Activated CD4-positive, alpha-beta T cell treated with anti-CD3 and anti-CD28 coated beads for 48 hours (primary cell): ENCODE data around the gene JAKMIP3.

Experiments
- DNase-seq: peaks from one replicate; pipeline ENCODE4 v3.0.0-alpha.2; 2020

The JAKMIP3 gene

GRCh38 chr10:132065491-132066105 lies at the start of gene JAKMIP3:
Gene JAKMIP3, plus strand, starts transcription at chr10:132065946. Its CDS starts 38,863 bp downstream, at chr10:132104809.
- DNase-seq, result no peak

DNA sequence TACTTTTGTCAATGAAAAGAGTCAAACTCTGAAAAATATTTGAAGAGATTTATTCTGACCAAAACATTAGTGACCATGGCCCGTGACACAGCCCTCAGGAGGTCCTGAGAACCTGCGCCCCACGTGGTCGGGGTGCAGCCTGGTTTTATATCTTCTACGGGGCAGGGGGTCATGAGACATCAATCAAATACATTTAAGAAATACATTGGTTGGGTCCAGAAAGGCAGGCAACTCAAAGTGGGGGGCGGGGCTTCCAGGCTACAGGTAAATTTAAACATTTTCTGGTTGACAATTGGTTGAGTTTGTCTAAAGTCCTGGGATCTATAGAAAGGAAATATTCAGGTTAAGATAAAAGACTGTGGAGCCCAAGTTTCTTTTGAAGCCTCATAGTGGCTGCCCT lies 49.2 kb upstream of the JAKMIP3 start:
- DNase-seq, result no peak

DNA sequence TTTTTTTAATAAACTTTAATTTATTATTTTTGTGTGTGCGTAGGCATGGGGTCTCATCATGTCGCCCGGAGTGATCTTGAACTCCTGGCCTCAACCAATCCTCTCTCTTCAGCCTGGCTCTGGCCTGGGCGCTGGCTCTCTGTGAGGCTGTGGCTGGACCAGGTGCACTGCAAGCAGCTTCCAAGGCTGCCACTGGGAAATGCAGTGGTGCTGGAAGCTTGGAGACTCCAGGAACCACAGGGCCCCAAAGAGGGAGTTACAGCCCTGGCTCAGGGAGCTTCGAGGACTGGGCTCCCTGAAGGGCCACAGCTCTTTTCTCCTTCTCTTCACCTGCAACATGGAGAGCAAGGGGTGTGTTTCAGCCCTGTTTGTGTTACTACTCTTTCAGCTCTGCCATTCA lies 47.3 kb upstream of the JAKMIP3 start:
- no peak for DNase-seq

DNA sequence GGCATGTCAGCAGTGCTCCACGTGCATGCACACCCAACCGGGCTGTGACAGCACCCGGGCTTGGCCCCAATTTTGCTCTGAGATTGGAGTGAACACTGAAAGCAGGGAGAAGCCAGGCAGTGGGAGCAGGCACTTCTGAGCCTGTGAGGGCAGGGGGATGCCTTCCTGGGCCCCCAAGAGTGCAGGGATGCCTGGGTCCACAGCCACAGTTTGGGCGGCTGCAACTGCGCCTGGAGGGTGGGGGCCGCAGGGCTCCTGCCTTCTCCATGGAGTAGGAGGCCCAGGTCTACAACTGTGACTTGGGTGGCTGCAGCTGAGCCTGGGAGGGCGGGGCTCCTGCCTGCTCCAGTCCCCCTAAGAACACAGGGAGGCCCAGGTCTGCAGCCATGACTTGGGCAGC lies 46.4 kb upstream of the JAKMIP3 start:
- DNase-seq, result no peak

GRCh38 chr10:132020456-132020855 lies 45.3 kb upstream of the JAKMIP3 start:
- no peak for DNase-seq

DNA sequence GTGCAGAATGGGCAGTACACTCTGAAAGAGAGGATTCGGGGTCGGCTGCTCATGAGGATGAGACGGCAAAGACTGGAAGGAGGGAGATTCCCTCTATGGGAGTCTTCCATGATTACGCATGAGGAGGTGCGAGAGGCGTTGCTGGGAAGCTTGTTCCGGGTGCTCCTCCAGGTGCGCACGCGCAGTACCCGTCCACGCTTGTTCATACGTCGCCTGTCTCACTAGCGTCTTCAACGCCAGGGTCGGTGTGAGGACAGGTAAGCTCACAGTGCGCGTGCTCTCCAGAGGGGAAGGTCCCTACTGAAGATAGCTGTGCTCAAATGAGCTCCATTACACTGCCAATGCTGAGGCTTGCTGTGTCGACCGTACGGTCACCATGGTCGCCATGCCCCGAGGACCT lies 44.7 kb upstream of the JAKMIP3 start:
- no peak for DNase-seq

GRCh38 chr10:132021504-132022143 lies 44.1 kb upstream of the JAKMIP3 start:
- DNase-seq, result no peak

DNA sequence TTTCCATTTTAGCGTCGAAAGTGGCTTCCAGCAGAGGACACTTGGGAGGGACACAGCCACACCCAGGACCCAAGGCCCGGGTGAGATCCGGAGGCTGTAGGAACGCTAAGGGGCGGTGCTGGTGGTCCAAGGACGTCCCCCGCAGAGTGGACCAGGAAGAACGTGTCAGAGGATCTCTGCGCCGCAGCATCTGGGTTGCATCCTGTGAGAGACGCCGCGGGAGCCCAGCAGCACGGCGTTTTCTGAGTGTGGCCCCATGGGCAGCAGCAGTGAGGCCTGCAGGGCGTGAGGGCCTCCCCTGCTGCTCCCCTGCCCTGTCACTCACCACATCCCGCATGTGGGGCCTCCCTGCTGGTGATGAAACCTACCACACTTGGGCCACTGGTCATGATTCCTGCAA lies 43.5 kb upstream of the JAKMIP3 start:
- no peak for DNase-seq

- DNase-seq, result peak; percentile 86
These were observed 42.5 kb upstream of the JAKMIP3 start for GRCh38 chr10:132023092-132023811.

DNA sequence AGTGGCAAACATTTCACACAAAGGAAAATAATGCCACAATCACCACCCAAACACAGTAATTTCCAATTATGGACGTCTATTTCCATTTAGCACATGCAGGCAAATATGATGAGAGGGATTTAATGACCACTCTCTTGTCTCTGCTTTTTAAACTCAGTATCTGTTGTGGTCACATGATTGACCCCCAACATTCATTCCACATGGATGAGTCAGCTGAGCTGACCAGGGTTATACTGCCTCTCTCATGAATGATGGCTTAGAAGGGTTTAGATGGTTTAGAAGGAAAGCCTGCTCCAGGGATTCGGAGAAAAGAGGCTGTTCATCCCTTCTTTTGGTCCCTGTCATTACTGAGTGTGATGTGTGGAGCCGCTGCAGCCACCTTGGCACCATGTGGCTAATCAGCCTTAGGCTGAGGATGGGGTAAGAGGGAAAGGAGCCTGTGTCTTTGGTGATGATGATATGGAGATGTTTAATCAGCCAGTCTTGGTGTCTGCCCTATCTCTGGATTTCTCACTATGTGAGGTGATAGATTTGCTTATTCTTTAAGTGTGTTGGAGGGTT lies 38.2 kb upstream of the JAKMIP3 start:
- DNase-seq, result no peak

GRCh38 chr10:132028706-132029105 lies 37.0 kb upstream of the JAKMIP3 start:
- no peak for DNase-seq

DNA sequence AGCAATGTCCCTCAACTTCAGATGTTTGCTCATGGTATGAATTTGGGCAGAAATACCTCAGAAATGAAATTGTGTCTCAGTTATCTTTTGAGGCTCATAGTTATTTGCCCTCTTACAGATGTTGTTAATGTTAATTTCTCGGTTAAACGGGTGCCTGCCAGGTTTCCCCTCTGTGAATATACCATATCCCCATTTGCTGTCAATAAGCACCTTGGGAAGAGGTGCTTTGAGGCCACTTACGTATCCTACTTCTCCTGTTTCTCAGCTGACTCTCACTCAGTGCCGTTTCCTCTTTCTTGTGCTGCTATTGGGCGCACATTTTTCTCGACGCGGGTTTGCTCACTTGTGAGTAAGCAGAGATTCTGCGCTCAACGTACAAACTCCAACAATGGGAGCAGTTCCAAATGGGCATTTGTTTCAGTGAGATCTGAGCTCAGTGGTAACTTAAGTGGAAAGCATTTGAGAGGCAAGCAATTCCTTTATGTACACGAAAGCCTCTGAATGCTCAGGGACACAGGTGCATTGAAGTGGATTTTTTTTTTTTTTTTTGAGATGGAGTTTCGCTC lies 34.8 kb upstream of the JAKMIP3 start:
- no peak for DNase-seq

DNA sequence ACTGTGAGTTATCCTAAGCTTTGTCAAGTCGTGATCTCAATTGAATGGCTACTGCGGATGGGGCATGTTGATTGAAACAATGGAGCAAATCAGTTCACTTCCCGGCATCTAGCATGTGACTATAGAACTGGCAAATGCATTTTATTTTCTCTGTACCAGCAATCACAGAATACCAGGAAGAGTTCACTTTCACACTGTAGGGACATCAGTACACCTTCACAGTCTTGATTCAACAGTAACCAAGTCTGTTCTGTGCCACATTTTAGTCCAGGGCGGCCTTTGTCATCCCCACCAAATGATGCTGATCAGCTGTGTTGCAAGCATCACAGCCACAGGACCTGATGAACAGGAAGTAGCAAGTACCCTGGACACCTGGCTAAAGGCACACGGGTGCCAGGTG lies 32.1 kb upstream of the JAKMIP3 start:
- DNase-seq, result no peak

DNA sequence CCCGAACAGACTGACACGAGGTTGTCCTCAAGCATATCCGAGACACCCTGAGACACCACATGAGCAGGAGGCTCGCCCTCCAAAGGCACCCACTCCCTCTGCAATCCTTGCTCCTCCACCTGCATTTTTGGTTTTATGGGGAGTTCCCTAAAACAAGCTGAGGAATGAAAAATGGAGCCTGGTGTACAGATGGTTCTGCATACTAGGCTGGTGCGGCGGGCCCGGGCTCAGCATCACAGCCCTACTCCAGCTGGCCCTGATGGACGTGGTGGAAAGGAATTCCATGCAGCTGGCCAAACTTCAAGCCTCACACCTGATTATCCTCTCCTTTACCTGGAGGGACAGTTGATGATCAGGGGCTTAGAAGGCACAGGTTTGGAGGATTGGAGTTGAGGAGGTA lies 30.3 kb upstream of the JAKMIP3 start:
- DNase-seq, result no peak

DNA sequence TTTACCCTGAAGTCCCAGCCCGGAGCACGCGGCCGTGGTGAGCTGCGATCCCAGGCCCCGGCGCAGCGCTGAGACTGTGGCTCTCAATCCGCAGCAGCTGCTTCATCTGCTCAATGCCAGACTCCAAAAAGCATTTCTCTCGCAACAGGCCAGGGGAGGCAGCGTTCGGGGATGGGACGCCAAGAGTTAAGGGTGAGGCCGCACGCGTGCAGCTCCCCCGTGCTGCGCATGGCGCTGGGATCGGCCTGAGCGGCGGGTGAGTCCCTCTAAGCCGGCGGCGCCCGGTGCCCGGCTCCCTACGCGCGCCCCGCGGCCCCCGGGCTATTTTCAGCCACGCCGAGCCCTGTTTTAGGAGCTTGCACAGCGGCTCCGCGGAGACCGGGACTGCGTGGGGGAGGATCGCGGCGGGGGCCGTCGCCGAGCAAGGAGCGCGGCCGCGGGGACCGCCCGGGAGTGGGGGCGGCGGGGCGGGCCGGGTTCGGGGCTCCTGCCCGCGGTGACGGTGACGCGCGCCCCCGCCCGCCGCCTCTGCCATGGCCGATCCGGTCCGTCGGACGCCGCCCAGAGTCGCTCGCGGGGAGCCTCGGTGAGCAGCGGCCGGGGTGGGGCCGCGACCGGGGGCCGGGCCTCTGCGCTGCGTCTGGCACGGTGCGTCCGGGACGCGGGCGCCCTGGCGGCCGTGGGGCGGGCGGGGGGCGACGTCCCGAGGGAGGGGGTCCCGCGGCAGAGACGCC lies 29.4 kb upstream of the JAKMIP3 start:
- peak; percentile 26 for DNase-seq

- peak; percentile 11 for DNase-seq
These were observed 28.7 kb upstream of the JAKMIP3 start for GRCh38 chr10:132036887-132037675.

DNA sequence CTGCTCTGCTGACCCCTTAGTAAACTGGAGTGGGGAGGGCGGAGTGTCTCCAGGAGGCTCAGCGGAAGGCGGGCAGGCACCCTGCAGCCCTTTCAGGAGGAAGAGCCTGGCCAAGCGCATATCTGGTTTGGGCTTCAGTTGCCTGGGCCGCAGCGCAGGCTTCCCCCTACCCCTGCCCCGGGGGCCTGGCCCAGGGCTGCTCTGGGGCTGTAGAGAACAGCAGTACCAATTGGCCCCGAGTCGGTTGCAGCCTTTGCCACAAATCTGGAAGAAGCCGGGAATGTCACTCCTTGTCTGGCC lies 28.1 kb upstream of the JAKMIP3 start:
- no peak for DNase-seq

DNA sequence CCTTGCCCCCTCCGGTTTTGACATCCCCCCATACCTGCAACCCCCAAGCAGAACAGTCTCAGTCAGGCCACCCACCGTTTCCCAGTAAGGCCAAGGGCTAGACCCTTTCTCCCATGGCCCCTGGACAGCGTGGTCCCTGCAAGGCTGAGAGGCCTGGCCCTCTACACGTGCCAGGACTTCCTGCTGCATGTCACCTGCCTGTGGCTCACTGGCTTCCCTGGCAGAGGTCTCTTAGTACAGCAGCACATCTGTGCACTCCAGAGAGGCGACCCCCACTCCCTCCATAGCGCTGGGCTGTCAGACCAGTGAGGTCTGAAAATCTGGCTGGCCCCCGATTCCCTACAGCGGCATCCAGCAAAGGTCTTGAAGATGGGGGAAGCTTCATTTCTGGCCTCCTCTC lies 26.4 kb upstream of the JAKMIP3 start:
- no peak for DNase-seq

- DNase-seq, result no peak
These were observed 25.7 kb upstream of the JAKMIP3 start for GRCh38 chr10:132040046-132040445.

DNA sequence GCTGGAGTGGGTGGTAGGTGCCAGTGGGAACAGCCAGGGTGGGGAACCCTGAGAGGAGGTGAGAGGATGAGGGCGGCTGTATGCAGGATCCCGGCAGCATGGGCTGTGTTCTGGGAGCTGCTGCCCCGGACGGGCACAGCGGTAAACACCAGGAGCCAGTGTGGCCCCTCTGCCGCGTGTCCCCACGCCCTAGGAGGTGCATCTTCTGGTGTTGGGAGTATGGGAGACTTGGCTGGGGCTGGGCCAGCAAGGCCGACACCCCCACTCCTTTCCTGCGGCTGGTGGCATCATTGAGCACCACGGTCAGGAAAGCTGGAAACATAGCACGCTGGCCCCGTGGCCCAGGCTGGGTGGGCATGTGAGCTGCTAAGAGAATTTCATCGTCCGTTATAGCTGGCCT lies 24.4 kb upstream of the JAKMIP3 start:
- no peak for DNase-seq

GRCh38 chr10:132043861-132044695 lies 21.7 kb upstream of the JAKMIP3 start:
- DNase-seq, result no peak
